Stimulated activated CD8-positive, alpha-beta memory T cell treated with anti-CD3 and anti-CD28 coated beads, Interleukin-15, amount 100 ng/mL, for 1 hour (primary cell): ENCODE results near the gene GRN.
"Not testable (repeated sequence)": the region's sequence is repeated elsewhere in the genome, so short reads cannot be mapped to it uniquely, and the experiment has no call there.

ENCODE experiments used
- DNase-seq: peaks from one replicate; pipeline ENCODE4 v3.0.0-alpha.2; 2020; ENCODE audit warnings: low read depth

The GRN gene

DNA sequence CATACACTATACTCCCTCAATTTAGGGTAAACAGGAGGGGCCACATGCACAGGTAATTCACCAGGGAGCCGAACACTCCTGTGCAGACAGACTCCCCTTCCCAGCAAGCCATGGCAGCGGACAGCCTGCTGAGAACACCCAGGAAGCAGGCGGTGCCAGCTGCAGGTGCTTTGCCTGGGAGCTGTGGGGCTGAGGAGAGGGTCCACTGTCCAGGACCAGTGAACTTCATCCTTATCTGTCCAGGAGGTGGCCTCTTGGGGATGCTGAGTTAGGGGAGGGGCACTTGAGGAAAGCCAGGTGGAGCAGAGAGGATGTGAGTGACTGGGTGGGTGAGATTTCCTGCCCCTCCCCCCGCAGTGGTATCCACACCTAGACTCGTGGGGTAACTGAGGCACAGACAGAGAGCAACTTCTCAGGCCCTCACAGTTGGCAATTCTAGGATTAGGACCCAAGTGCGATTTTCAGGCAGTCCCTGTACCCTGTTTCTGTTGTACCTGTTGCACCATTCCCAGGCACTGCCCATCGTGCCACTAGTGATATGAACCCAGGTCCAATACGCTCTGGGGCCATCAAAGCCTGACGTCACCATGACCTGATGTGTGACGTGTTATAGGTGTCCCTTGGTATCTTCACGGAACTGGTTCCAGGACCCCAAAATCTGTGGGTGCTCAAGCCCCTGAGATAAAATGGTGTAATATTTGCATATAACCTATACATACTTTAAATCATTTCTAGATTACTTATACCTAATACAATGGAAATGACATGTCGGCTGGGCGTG lies 1.2 kb downstream of the GRN start:
- no peak for DNase-seq

DNA sequence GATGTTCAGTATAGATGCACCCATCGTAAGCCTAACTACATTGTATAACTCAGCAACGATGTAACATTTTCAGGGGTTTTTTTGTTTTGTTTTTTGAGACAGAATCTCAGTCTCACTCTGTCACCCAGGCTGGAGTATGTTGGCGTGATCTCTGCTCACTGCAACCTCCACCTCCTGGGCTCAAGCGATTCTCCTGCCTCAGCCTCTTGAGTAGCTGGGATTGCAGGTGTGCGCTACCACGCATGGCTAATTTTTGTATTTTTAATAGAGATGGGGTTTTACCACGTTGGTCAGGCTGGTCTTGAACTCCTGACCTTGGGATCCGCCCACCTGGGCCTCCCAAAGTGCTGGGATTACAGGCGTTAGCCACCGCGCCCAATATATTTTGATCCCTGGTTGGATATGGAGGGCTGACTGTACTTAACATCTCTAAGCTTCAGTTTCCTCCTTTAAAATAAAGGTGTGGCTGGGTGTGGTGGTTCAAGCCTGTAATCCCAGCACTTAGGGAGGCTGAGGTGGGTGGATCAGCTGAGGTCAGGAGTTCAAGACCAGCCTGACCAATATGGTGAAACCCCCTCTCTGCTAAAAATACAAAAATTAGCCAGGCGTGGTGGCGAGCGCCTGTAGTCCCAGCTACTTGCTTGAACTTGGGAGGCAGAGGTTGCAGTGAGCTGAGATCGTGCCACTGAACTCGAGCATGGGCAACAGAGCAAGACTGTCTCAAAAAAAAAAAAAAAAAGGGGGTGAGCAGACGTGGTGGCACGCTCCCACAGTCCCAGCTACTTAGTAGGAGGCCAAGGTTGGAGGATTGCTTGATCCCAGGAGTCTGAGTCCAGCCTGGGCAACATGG lies 2.3 kb downstream of the GRN start:
- DNase-seq, result not testable (repeated sequence)

DNA sequence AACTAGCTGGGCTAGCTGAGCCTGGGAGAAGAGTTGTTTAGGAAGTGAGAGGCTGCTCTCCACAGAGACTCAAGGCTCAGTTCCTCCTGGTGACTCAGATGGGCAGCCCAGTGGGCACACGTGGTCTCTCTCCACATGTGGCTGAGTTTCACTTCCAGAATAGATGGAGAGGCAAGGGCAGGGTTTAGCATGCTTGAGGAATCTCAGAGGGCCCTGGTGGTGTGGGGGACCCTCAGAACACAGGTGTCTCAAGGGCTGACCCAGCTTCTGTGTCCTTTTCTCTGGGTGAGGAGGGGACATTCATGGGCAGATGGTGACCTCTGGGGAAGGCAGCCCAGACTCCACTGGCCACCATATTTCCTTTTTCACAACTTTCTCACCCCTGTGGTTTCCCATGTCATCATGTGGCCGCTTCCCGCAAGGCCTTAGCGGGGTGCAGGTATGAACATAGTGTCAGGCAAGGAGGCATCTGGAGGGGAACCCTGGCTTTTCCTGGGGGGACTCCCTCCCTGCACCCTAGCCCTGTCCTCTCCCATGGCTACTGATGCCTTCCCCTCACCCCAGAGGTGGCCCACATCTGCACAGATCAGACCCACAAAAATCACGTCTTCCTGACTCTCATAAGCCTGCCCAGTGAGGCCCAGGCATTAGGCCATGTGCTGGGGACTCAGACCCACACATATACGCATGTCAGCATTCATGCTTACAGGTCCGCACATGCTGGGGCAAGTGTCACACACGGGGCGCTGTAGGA lies 3.3 kb downstream of the GRN start:
- no peak for DNase-seq

DNA sequence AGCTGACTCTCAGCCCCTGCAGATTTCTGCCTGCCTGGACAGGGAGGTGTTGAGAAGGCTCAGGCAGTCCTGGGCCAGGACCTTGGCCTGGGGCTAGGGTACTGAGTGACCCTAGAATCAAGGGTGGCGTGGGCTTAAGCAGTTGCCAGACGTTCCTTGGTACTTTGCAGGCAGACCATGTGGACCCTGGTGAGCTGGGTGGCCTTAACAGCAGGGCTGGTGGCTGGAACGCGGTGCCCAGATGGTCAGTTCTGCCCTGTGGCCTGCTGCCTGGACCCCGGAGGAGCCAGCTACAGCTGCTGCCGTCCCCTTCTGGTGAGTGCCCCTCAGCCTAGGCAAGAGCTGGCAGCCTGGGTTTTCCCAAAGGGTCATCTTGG lies 3.9 kb downstream of the GRN start:
- no peak for DNase-seq

DNA sequence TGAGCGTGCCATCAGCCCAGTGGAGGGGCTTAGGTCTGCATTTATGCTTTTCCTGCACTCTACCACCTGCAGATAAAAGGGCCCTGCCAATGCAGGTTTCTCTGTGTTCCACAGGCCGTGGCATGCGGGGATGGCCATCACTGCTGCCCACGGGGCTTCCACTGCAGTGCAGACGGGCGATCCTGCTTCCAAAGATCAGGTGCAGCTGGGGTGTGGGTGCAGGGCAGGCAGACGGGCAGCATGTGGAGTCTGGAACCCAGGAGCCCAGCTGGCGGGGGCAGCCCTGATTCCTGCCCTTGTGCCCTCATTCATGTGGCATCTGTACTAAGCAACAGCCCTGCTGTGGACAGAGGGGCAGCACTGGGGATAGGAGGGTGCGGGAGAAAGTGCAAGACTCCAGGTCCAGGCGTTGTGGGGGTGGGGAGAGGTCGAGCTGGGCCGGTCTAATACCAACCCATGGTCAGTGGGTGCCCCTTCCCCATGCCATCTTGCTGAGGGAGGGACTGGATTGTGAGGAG lies 4.5 kb downstream of the GRN start:
- DNase-seq, result no peak

DNA sequence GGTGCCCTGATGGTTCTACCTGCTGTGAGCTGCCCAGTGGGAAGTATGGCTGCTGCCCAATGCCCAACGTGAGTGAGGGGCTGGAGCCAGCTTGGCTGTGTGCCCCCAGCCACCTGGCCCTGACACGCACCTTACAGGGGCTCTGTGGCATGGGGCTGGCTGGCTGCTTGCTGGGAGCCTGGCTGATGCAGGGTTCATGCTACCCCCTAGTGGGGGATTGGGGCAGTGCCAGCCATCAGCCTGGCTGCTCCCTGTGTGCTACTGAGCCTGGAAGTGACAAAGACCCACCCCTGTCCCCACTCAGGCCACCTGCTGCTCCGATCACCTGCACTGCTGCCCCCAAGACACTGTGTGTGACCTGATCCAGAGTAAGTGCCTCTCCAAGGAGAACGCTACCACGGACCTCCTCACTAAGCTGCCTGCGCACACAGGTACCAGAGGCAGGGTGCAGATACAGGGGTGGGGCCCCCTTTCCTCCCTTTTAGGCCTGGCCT lies 5.7 kb downstream of the GRN start:
- peak; percentile 44 for DNase-seq

DNA sequence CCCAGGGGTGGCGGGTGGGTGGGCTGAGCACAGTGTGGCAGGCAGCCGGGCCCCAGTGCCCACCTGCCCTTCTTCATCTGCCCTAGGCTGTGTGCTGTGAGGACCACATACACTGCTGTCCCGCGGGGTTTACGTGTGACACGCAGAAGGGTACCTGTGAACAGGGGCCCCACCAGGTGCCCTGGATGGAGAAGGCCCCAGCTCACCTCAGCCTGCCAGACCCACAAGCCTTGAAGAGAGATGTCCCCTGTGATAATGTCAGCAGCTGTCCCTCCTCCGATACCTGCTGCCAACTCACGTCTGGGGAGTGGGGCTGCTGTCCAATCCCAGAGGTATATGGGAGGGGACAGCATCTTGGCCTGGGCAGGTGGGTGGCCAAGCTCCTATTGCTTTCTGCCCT lies 6.4 kb downstream of the GRN start:
- no peak for DNase-seq

DNA sequence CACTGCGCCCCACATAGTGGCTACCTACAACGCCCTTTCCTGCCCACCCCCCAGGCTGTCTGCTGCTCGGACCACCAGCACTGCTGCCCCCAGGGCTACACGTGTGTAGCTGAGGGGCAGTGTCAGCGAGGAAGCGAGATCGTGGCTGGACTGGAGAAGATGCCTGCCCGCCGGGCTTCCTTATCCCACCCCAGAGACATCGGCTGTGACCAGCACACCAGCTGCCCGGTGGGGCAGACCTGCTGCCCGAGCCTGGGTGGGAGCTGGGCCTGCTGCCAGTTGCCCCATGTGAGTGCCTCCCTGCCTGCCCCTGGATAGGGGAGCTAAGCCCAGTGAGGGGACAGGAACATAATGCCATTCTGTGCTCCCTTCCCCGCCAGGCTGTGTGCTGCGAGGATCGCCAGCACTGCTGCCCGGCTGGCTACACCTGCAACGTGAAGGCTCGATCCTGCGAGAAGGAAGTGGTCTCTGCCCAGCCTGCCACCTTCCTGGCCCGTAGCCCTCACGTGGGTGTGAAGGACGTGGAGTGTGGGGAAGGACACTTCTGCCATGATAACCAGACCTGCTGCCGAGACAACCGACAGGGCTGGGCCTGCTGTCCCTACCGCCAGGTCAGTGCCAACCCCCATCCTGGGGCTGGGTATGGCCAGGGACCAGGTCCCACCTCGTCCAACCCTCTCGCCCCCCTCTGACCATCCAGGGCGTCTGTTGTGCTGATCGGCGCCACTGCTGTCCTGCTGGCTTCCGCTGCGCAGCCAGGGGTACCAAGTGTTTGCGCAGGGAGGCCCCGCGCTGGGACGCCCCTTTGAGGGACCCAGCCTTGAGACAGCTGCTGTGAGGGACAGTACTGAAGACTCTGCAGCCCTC lies 7.1 kb downstream of the GRN start:
- DNase-seq, result no peak

DNA sequence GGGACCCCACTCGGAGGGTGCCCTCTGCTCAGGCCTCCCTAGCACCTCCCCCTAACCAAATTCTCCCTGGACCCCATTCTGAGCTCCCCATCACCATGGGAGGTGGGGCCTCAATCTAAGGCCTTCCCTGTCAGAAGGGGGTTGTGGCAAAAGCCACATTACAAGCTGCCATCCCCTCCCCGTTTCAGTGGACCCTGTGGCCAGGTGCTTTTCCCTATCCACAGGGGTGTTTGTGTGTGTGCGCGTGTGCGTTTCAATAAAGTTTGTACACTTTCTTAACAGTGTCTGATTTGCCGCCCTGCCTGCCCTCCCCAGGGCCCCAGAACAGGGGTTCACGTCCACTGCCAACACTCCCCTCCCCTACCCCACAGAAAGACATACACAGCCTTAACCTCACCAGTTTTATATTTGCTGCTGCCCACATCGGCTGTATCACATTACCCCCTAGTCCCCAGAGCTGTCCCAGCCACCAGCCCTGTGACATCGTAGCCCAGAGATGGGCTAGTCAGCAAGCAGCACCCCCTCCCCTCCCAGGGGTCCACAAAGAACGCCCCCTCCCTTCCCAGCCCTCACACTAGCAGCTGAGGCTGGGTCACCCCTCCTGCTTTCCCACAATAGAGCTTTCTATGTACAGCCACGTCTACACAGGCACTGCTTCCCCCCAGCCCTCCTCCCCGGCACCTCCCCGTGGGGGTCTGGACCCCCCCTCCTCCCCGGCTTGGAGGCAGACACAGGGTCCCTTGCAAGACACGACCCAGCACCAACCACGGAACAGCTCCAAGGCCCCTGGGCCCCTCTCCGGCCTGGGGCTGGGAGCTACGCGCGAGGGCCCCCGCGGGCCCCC lies 7.9 kb downstream of the GRN start:
- DNase-seq, result no peak

DNA sequence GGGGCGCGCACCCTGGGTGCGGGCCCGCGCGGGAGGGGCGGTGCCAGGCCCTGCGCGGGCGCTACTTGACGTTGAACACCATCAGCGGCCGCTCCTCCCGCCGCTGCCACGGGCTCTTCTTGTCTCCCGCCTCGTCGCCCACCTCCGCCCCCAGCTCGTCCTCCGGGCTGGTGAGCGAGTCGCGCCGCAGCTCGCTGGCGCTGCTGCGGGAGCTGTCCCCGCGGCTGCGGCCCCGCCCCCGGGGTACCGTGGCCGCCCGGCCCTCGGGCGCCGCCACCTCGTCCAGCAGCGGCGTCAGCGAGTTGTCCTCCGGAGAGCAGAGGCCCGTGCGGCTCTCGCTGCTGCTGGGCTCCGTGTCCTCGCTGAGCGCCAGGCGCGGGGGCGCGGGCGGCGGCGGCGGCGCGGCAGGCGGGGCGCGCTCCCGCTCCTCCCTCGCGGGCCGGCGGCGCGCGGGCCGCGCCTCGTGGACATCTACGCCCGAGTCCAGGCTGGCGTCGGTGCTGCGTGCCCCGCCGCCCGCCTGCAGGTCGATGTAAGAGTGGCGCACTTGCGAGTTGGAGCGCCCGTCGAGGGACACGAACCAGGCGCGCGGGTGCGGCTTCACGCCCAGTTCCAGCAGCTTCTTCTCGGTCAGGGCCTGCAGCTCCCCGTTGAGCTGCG lies 8.7 kb downstream of the GRN start:
- no peak for DNase-seq

DNA sequence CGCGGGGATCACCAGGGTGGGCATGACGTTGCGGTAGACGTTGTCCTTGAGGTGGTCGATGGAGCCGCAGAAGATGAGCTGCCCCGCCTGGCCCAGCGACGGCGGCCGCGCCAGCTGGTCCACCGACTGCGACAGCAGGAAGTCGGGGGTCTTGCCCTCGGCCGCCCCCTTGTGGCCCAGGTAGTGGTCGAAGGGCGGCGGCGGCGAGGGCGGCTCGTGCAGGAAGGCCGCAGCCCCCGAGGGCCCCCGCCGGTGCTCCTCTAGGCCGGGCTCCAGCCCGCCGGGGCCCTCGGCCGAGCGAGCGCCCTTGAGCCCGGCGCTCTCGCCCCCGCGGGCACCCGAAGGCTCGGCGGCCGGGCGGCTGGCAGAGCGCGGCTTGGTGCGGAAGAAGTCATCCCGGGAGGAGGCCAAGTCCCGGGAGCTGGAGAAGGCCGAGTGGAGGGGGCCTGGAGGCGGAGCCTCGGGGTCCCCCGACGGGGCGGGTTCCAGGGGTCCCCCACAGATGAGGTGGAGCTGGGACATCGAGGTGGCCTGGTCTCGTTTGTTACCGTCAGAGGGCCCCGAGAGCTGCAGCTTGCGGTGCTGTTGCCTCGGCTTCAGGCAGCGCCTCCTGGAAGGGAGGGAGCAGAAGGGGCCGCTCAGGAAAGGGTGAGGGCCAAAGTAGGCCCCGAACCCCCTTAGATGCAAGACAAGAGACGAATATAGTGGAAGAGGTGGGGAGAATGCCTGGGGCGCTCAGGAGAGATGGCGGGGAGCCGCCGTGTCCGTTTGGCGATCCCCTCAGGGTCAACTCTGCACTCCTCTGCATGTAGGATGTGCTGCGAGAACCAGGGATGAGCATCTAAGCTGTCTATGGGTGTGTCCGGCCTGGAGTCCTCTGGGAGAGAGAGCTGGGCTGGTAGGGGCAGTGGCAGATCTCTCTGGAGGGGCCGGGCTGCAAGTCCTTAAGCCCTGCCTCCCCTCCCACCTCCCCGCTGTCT lies 9.8 kb downstream of the GRN start:
- peak; percentile 46 for DNase-seq

DNA sequence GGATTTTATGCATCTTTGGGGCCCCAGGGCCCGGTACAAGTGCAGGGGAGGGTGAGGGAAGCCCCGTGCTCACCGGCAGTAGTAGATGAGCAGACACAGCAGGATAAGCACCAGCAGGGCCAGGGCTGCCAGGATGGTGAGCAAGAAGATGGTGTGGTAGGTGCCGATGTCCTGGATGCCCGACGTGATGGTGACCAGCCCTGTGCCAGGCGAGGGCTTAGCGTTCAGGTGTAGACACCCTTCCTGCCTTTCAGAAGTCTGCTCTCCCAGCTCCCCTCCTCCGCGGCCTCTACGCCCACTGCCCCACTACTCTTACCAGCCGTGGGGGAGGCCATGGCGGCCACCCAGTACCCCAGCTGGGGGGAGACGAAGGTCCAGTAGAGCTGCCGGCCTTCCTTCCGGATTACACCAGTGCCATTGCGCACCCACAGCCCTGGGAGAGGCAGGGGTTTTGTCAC lies 10.6 kb downstream of the GRN start:
- DNase-seq, result no peak

DNA sequence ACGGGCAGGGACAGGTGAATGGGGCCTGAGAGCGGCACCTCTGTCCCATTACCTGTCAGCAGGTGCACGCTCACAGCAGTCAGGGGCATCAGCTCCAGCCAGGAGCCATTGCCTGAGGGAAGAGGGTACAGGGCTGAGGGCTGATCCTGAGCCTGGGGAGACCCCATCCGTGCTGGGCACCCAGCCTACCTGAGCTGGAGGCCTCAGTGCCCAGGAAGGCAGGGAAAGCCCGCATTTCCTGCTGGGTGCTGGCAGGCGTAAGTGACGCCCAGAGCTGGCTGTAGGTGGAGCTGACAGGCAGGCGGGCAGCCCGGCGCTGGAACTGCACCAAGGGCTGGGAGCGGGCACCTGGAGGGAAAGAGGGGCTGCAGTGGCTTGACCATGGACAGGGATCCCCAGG lies 11.1 kb downstream of the GRN start:
- DNase-seq, result no peak

DNA sequence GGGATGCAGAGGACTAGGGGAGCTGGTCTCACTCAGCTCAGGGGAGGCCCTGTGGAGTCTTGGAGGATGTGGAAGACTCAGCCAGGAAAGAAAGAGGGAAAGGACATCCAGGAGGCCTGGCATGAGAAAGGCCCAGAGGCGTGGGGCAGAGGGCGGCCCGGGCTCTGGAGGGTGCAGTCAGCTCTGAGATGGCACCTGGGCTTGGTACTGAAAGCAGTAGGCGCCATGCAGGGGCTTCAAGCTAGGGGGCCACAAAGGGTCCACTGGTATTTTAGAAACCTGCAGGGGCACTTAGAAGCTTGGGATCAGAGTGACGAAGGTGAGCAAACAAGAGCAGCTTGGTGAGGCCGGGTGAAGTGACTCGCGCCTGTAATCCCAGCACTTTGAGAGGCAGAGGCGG lies 13.0 kb downstream of the GRN start:
- DNase-seq, result no peak

DNA sequence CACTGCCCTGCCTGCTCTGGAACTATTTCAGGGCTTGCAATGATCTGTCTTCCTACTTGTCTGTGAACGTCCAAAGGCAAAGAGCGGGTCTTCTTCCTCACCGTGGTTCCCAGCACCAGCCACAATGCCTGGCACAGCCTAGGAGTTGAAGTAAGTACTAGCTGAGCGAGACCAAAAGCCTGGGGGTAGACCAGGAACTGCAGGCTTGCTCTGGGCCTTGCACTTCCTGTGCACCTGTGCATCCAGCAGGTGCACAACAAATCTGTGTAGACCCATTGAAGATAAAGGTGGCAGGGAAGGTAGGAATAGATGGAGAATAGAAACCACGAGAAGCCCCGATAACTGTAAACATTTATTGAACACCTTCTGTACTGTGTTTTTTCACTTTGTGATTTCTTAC lies 13.9 kb downstream of the GRN start:
- no peak for DNase-seq

DNA sequence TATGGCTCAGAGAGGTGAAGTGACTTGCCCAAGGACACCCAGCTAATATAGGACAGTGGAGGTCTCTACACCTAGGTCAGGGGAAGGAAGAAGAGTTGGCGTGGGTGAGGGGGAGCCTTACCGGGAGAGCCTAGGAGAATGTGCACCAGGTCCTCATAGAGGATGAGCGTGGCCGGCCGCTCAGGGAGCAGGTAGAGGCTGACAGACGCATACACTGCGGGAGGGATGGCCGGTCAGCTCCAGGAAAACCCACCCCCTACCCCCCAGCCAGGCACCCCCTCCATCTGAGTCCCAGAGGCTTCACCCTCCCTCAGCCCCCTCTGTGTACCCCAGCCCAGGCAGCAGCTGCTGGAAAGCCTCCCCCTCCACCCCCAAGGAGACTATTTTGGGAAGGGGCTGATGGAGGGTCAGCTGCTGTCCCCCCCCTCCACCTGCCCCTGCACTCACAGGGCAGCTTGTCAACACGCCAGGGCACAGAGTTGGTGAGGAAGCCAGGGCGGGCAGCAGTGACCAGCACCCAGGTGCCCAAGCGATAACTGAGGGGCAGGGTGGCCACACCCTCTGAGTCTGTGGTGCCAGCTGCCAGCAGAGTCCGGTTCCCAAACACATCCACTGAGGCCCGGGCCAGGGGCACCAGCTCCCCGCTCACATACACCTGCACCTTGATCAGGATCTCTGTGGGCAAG lies 14.5 kb downstream of the GRN start:
- DNase-seq, result no peak

DNA sequence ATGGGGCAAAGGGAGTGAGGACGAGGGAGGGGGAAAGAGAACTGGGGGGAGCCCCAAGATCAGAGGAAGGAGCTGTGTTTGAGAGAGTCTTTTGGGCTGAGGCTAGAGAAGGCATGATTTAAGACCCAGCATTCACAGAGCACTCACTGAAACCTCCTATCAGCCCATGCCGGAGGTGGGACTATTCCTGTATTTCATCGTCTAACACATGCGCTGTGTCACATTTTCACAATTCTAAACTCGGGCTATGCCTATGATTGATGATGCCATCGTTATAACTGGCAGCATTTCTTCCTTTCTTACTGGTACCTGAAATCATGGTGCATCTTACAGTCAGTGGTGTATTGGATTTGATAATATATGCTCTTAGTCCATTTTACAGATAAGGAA lies 15.0 kb downstream of the GRN start:
- DNase-seq, result no peak

DNA sequence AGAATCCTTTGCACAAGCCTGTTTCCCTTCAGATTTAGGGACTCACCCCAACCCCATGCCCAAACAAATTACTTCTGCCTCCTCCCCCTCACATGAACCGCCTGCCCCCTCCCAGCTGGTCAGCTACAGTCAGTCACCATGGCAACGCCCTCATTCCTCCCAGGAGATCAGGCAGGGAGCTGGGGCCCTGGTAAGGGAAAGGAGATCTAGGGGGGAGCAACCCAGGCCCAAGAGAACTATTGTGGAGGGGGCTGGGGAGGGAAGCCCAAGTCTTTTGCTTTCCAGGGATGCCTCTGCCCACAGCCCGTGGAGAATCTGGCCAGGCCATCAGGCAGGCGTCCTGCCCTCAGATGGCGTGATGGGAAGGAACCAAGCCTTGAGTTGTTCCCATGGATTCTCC lies 15.7 kb downstream of the GRN start:
- DNase-seq, result no peak
